Measurements from ENCODE around the gene ROBO1.

GRCh38 chr3:78860567-78860966, 907.2 kb downstream of the ROBO1 start:
- TF ChIP-seq CTCF (IDR thresholded peaks at IDR 0.05) (no peak), POLR2AphosphoS5 (IDR thresholded peaks at IDR 0.05) (no peak)
